SU-DHL-6 (cell line): Measurements from ENCODE around the gene APOBEC3B.

Source experiments
- H2AFZ ChIP-seq: fragments of 200-600 bp; sonication (generic); 2 replicates; pipeline ENCODE4 v1.6.1; 2014; ENCODE audit warnings: low read depth, mild to moderate bottlenecking, moderate library complexity, mixed read lengths, antibody characterized with exemption, low read length; ENCODE audit not compliant: severe bottlenecking
- H3F3A ChIP-seq: fragments of 200-600 bp; shearing (Covaris generic); 2 replicates; pipeline ENCODE4 v1.6.0; 2016; ENCODE audit warnings: antibody characterized with exemption, mild to moderate bottlenecking; ENCODE audit not compliant: insufficient read depth
- H3K27ac ChIP-seq: fragments of 200-600 bp; sonication (generic); 2 replicates; pipeline ENCODE4 v1.5.1; 2016; ENCODE audit warnings: low read depth, mild to moderate bottlenecking, low read length, moderate library complexity, mixed read lengths
- H3K27me3 ChIP-seq: fragments of 200-600 bp; sonication (generic), shearing (Covaris generic); 2 replicates; pipeline ENCODE4 v1.6.0; 2014; ENCODE audit warnings: mild to moderate bottlenecking, low read length
- H3K36me3 ChIP-seq: fragments of 200-600 bp; sonication (generic); 2 replicates; pipeline ENCODE4 v1.6.1; 2014; ENCODE audit warnings: mild to moderate bottlenecking, low read length, mixed read lengths
- H3K4me2 ChIP-seq: fragments of 300-600, 200-600 bp; shearing (Covaris generic), sonication (generic); 2 replicates; pipeline ENCODE4 v1.6.0; 2014; ENCODE audit warnings: low read length, low read depth, mild to moderate bottlenecking; ENCODE audit not compliant: poor library complexity, severe bottlenecking
- H3K4me3 ChIP-seq: fragments of 200-600 bp; sonication (generic); 2 replicates; pipeline ENCODE4 v1.5.1; 2014; ENCODE audit warnings: antibody characterized with exemption, low read length, mild to moderate bottlenecking, mixed read lengths; ENCODE audit not compliant: insufficient read depth, poor library complexity, severe bottlenecking
- H3K79me2 ChIP-seq: fragments of 200-600 bp; sonication (generic); 2 replicates; pipeline ENCODE4 v1.6.1; 2014; ENCODE audit warnings: mild to moderate bottlenecking, low read length, moderate library complexity; ENCODE audit not compliant: insufficient read depth
- H3K9ac ChIP-seq: fragments of 200-600 bp; sonication (generic); 2 replicates; pipeline ENCODE4 v1.7.0; 2014; ENCODE audit warnings: mild to moderate bottlenecking, low read length
- H3K9me2 ChIP-seq: fragments of 200-600 bp; sonication (generic); replicated peaks from 2 replicates; pipeline ENCODE4 v1.6.1; 2014; ENCODE audit warnings: low read length; ENCODE audit not compliant: insufficient read depth
- H3K9me3 ChIP-seq: fragments of 200-600 bp; sonication (generic); 2 replicates; pipeline ENCODE4 v1.6.1; 2014; ENCODE audit warnings: low read length, mixed read lengths; ENCODE audit not compliant: insufficient read depth
- H4K20me1 ChIP-seq: fragments of 200-600 bp; sonication (generic); 2 replicates; pipeline ENCODE4 v1.6.1; 2014; ENCODE audit warnings: low read depth, mild to moderate bottlenecking, antibody characterized with exemption, low read length, moderate library complexity, mixed read lengths
- CTCF ChIP-seq: fragments of 200-600 bp; sonication (generic); IDR thresholded peaks from one replicate; pipeline ENCODE4 v1.5.1; 2017; ENCODE audit warnings: antibody characterized with exemption, mild to moderate bottlenecking, low read length, moderate library complexity; ENCODE audit not compliant: insufficient read depth, poor library complexity, severe bottlenecking
- EZH2phosphoT487 ChIP-seq: fragments of 200-600 bp; sonication (generic), shearing (Covaris generic); conservative IDR thresholded peaks from 2 replicates; pipeline ENCODE4 v1.6.1; 2018; ENCODE audit warnings: mild to moderate bottlenecking, antibody characterized with exemption, low read length, moderate library complexity, mixed read lengths

The APOBEC3B gene

GRCh38 chr22:38981992-38982927 lies at the start of gene APOBEC3B:
Gene APOBEC3B (plus strand): TSS chr22:38982347. CDS start chr22:38982454, 107 bp downstream.
- peak within 1 kb of the TSS; percentile 29 for H2AFZ ChIP-seq
- no peaks in the 10 kb centered on the region for H3K36me3 ChIP-seq
- TF ChIP-seq CTCF, result no peak
- no peak for TF ChIP-seq EZH2phosphoT487
- no peaks in the 10 kb centered on the region for H3K9me2 ChIP-seq
- H4K20me1 ChIP-seq, result no peaks in the 10 kb centered on the region
- peaks cover 10% of the 10 kb centered on the region; the same call in 1 of the 2 replicates for H3F3A ChIP-seq
- no peak within 1 kb of the TSS for H3K27ac ChIP-seq
- H3K79me2 ChIP-seq, result no peaks in the 10 kb centered on the region
- H3K9ac ChIP-seq, result peak within 1 kb of the TSS; percentile 19; the same call in 1 of the 2 replicates
- H3K4me2 ChIP-seq, result peak within 1 kb of the TSS; percentile 24
- H3K27me3 ChIP-seq, result no peaks in the 10 kb centered on the region
- no peaks in the 10 kb centered on the region; the same call in 1 of the 2 replicates for H3K9me3 ChIP-seq
- H3K4me3 ChIP-seq, result no peak within 1 kb of the TSS

GRCh38 chr22:38935023-38935422 lies 47.1 kb upstream of the APOBEC3B start:
- H3F3A ChIP-seq, result no peaks in the 10 kb centered on the region
- H4K20me1 ChIP-seq, result no peaks in the 10 kb centered on the region
- no peak overlapping the region for H3K4me3 ChIP-seq
- no peak overlapping the region for H3K27ac ChIP-seq
- no peak for TF ChIP-seq EZH2phosphoT487
- TF ChIP-seq CTCF, result no peak
- no peak overlapping the region for H3K4me2 ChIP-seq
- H3K27me3 ChIP-seq, result no peaks in the 10 kb centered on the region
- no peak overlapping the region for H3K9ac ChIP-seq
- no peak overlapping the region for H2AFZ ChIP-seq
- no peaks in the 10 kb centered on the region for H3K36me3 ChIP-seq
- no peaks in the 10 kb centered on the region for H3K9me2 ChIP-seq
- no peaks in the 10 kb centered on the region for H3K9me3 ChIP-seq
- no peaks in the 10 kb centered on the region for H3K79me2 ChIP-seq

GRCh38 chr22:38935616-38936015 lies 46.5 kb upstream of the APOBEC3B start:
- Histone ChIP-seq H3F3A (no peaks in the 10 kb centered on the region), H3K9me2 (no peaks in the 10 kb centered on the region), H3K9me3 (no peaks in the 10 kb centered on the region), H3K9ac (no peak overlapping the region), H3K4me2 (no peak overlapping the region), H3K4me3 (no peak overlapping the region), H4K20me1 (no peaks in the 10 kb centered on the region), H3K27ac (no peak overlapping the region), H3K27me3 (no peaks in the 10 kb centered on the region), H2AFZ (no peak overlapping the region), H3K36me3 (no peaks in the 10 kb centered on the region), H3K79me2 (no peaks in the 10 kb centered on the region)
- TF ChIP-seq CTCF, result no peak
- no peak for TF ChIP-seq EZH2phosphoT487
